HepG2 (cell line): ENCODE data around the gene PLB1. TPM values are rescaled to one million over a fixed set of nuclear protein-coding genes. Genes with fewer than 3 reads are reported as not detected.
A peak's percentile ranks its signal among the peaks of the same experiment; 100 is the strongest.

Source experiments
- AFF4 ChIP-seq: sonication (generic); formaldehyde crosslinking; IDR thresholded peaks from 2 replicates; pipeline ENCODE4 v1.4.0; 2020; ENCODE audit warnings: missing genetic modification reagents
- ARID5B ChIP-seq: IDR thresholded peaks from 2 replicates; pipeline ENCODE4 v1.4.0; 2020; ENCODE audit warnings: mild to moderate bottlenecking, missing genetic modification reagents
- DMAP1 ChIP-seq: IDR thresholded peaks from 2 replicates; pipeline ENCODE4 v1.6.1; 2016
- ELF3 ChIP-seq: IDR thresholded peaks from 2 replicates; pipeline ENCODE4 v1.6.1; 2016; ENCODE audit warnings: missing genetic modification reagents, missing compliant biosample characterization
- FOSL2 ChIP-seq: sonication (generic); formaldehyde crosslinking; IDR thresholded peaks from 2 replicates; pipeline ENCODE4 v1.4.0; 2020; ENCODE audit warnings: missing genetic modification reagents
- FOXJ3 ChIP-seq: sonication (generic); formaldehyde crosslinking; IDR thresholded peaks from 2 replicates; pipeline ENCODE4 v1.4.0; 2020; ENCODE audit warnings: missing genetic modification reagents, mild to moderate bottlenecking, borderline replicate concordance
- HNRNPL ChIP-seq: fragments of 200-400 bp; formaldehyde crosslinking; IDR thresholded peaks from 2 replicates; pipeline ENCODE4 v1.6.1; 2017; ENCODE audit warnings: mild to moderate bottlenecking, low read depth, low read length
- ISL2 ChIP-seq: sonication (generic); formaldehyde crosslinking; IDR thresholded peaks from 2 replicates; pipeline ENCODE4 v1.5.0; 2020; ENCODE audit warnings: missing genetic modification reagents
- KDM5B ChIP-seq: sonication (generic); formaldehyde crosslinking; IDR thresholded peaks from 2 replicates; pipeline ENCODE4 v1.4.0; 2020; ENCODE audit warnings: missing genetic modification reagents, mild to moderate bottlenecking, borderline replicate concordance
- KMT2A ChIP-seq: sonication (generic); formaldehyde crosslinking; IDR thresholded peaks from 2 replicates; pipeline ENCODE4 v1.4.0; 2020; ENCODE audit warnings: missing genetic modification reagents
- MTERF4 ChIP-seq: sonication (generic); formaldehyde crosslinking; IDR thresholded peaks from 2 replicates; pipeline ENCODE4 v1.8.0; 2023; ENCODE audit warnings: mild to moderate bottlenecking, missing genetic modification reagents
- NAIF1 ChIP-seq: sonication (generic); formaldehyde crosslinking; IDR thresholded peaks from 2 replicates; pipeline ENCODE4 v1.5.0; 2020; ENCODE audit warnings: mild to moderate bottlenecking, missing genetic modification reagents, borderline replicate concordance
- NFE2L2 ChIP-seq: fragments of 150-350 bp; IDR thresholded peaks from 2 replicates; pipeline ENCODE4 v1.6.1; 2014; ENCODE audit warnings: low read length
- NKX3-1 ChIP-seq: sonication (generic); formaldehyde crosslinking; IDR thresholded peaks from 2 replicates; pipeline ENCODE4 v1.5.0; 2020; ENCODE audit warnings: missing genetic modification reagents
- NR2F2 ChIP-seq: IDR thresholded peaks from 2 replicates; pipeline ENCODE4 v1.6.1; 2012; ENCODE audit warnings: low read depth, inconsistent platforms, borderline replicate concordance
- PPARG ChIP-seq: conservative IDR thresholded peaks from 2 replicates; pipeline ENCODE4 v1.6.1; 2016; ENCODE audit warnings: missing biosample characterization, missing genetic modification reagents
- PTBP1 ChIP-seq: fragments of 200-400 bp; formaldehyde crosslinking; IDR thresholded peaks from 2 replicates; pipeline ENCODE4 v1.6.1; 2018; ENCODE audit warnings: low read length, low read depth; ENCODE audit not compliant: poor library complexity, severe bottlenecking
- SAP130 ChIP-seq: IDR thresholded peaks from 2 replicates; pipeline ENCODE4 v1.6.1; 2016; ENCODE audit warnings: low read depth
- TCF7 ChIP-seq: sonication (generic); IDR thresholded peaks from 2 replicates; pipeline ENCODE4 v1.6.1; 2016; ENCODE audit warnings: antibody characterized with exemption, low read depth
- ZBTB21 ChIP-seq: sonication (generic); formaldehyde crosslinking; IDR thresholded peaks from 2 replicates; pipeline ENCODE4 v1.4.0; 2020; ENCODE audit warnings: missing genetic modification reagents
- ZNF737 ChIP-seq: sonication (generic); formaldehyde crosslinking; IDR thresholded peaks from 2 replicates; pipeline ENCODE4 v1.5.0; 2020; ENCODE audit warnings: missing genetic modification reagents, mild to moderate bottlenecking, borderline replicate concordance
- ZNF776 ChIP-seq: sonication (generic); formaldehyde crosslinking; IDR thresholded peaks from 2 replicates; pipeline ENCODE4 v1.4.0; 2020; ENCODE audit warnings: mild to moderate bottlenecking, missing genetic modification reagents
- polyA plus RNA-seq, 8 experiments: library from polyadenylated mRNA; depleted of rRNA in 3 of 8; stranded (reverse) in 7 of 8; unstranded in 1 of 8; fragments of >200 nt; fragmentation: Illumina TruSeq in 4 of 8; extraction: Trizol in 4 of 8; gene quantifications; 2 replicates each; pipeline versions ENCODE4 v1.2.1 to v1.2.3, GENCODE V29; 2011 to 2016; ENCODE audit warnings: low read depth in 4 of 8, missing spikeins in 1 of 8, mixed read lengths in 1 of 8; ENCODE audit not compliant: insufficient read depth in 1 of 8
- total RNA-seq, 5 experiments: library from RNA; depleted of rRNA; stranded (reverse); fragments of >200 nt; fragmentation: Illumina TruSeq; extraction: Trizol; gene quantifications; 2 replicates each; pipeline ENCODE4 v1.2.3, GENCODE V29; 2016; ENCODE audit warnings: low read depth in 1 of 5

Gene PLB1
- total and polyA plus RNA-seq, 2 of the 13 experiments (the other 11 are each of a cell fraction or from before 2014, with no cell fraction given) = 0.20 to 1.8 TPM

GRCh38 chr2:28544922-28545589 lies 49.2 kb downstream of the PLB1 start (continued):
- TF ChIP-seq ZNF737 (CRISPR knock-in tag) = no peak
- peak; percentile 15; the same call in 1 of the 2 replicates for TF ChIP-seq DMAP1 (CRISPR knock-in tag)
- TF ChIP-seq PTBP1 = no peak
- TF ChIP-seq NR2F2 = 0 out of 2 replicates have a peak, but pooled peaks have one; percentile 2
- TF ChIP-seq PPARG (CRISPR knock-in tag) = no peak; the same call in 1 of the 2 replicates
- no peak for TF ChIP-seq MTERF4 (CRISPR knock-in tag)
- TF ChIP-seq SAP130 (CRISPR knock-in tag) = peak; percentile 22
- TF ChIP-seq FOSL2 (CRISPR knock-in tag) = peak; percentile 17; the same call in 1 of the 2 replicates
- TF ChIP-seq ISL2 (CRISPR knock-in tag) = no peak
- TF ChIP-seq ARID5B (CRISPR knock-in tag) = peak; percentile 12; the same call in 1 of the 2 replicates
- TF ChIP-seq NAIF1 = 0 out of 2 replicates have a peak, but pooled peaks have one; percentile 53
- TF ChIP-seq ZNF776 = 0 out of 2 replicates have a peak, but pooled peaks have one; percentile 36
- 0 out of 2 replicates have a peak, but pooled peaks have one; percentile 12 for TF ChIP-seq AFF4 (CRISPR knock-in tag)
- TF ChIP-seq NFE2L2 = no peak
- TF ChIP-seq KMT2A (CRISPR knock-in tag) = no peak
- 0 out of 2 replicates have a peak, but pooled peaks have one; percentile 1 for TF ChIP-seq TCF7
- TF ChIP-seq ZBTB21 = peak; percentile 73
- TF ChIP-seq NKX3-1 = no peak
- TF ChIP-seq HNRNPL = 0 out of 2 replicates have a peak, but pooled peaks have one; percentile 49
- 0 out of 2 replicates have a peak, but pooled peaks have one; percentile 1 for TF ChIP-seq ELF3 (CRISPR knock-in tag)
- TF ChIP-seq FOXJ3 = no peak
- peak; percentile 43; the same call in 1 of the 2 replicates for TF ChIP-seq KDM5B
